ENCODE data around the gene SYDE2. TPM values are rescaled to one million over a fixed set of nuclear protein-coding genes. Genes with fewer than 3 reads are reported as not detected.

SYDE2 gene
- total and polyA plus RNA-seq, 9 of the 15 experiments (the other 6 are each of a cell fraction or from before 2014, with no cell fraction given), result 0.39 to 8.7 (median 4.5) TPM

DNA sequence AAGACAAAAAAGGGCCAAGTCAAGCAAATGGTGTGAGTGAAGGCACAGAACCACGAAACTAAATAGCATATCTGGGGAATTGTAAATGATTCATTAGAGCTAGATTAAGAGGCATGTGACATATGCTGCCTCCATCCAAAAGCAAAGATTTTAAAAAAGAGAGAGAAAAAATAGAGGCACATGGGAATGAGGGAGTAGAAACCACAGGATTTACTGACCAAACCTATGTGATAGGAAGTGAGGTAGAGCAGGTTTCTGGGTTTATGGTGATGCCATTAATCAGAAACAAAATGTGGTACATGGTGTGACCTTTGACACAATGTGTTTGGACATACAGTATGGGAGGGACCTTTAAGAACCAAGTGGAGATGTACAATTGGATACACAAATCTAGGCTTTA is 45.1 kb upstream of the SYDE2 start:
- WGBS (ENCODE audit: insufficient coverage, low coverage, missing lambda C conversion rate), result 73% methylated on average over 1 of the region's 1 CpG
- TF ChIP-seq ZZZ3 (IDR thresholded peaks at IDR 0.05) (no peak), RBM14 (IDR thresholded peaks at IDR 0.05; ENCODE audit: borderline replicate concordance, insufficient read depth, low read depth, low read length) (no peak), NR2C1 (IDR thresholded peaks at IDR 0.05) (no peak), NR2C1 (tag; IDR thresholded peaks at IDR 0.05) (peak; percentile 18; the same call in 1 of the 2 replicates), ZNF146 (CRISPR knock-in tag; IDR thresholded peaks at IDR 0.05; ENCODE audit: unreplicated experiment) (no peak)
- no peaks in the 10 kb centered on the region for H3K9me1 ChIP-seq (ENCODE audit: control insufficient read depth, insufficient read depth, low read length)
- no peaks in the 10 kb centered on the region for H4K20me1 ChIP-seq (replicated peaks; ENCODE audit: control insufficient read depth, insufficient read depth, low read length)
- POLR2A ChIA-PET, result interaction anchor here (2.5 kb wide), 1 partner anchor 8 kb away, joined by 13 read pairs; no protein-coding TSS in a partner anchor
- DNase-seq (ENCODE audit: extremely low read depth in 1 of 4, low spot score in 3 of 4) (no peak), ATAC-seq (no peak), FAIRE-seq (no peak)
- H3K9me3 ChIP-seq (replicated peaks; ENCODE audit: control insufficient read depth, insufficient read depth, low read depth, low read length), result peaks cover 2% of the 10 kb centered on the region; the same call in 1 of the 2 replicates
- H3K79me2 ChIP-seq (ENCODE audit: control insufficient read depth, insufficient read depth, low read length), result no peaks in the 10 kb centered on the region
- H3K4me3 ChIP-seq, result no peak overlapping the region
- H3K27ac ChIP-seq (ENCODE audit: extremely low read depth, low read depth, low read length), result no peak overlapping the region
- H3K4me2 ChIP-seq (ENCODE audit: insufficient read depth, low read length), result no peak overlapping the region
- CTCF ChIA-PET (ENCODE audit: low intra/inter-chr PET ratio), result no interaction called here
- peaks cover 0 to 24% of the 10 kb centered on the region in 2 experiments; a peak in 4 of 5 replicates for H3K4me1 ChIP-seq (replicated peaks in 1 of 2; ENCODE audit: control insufficient read depth in 2 of 2, insufficient read depth in 2 of 2, low read length in 2 of 2)
- H3K9ac ChIP-seq (ENCODE audit: insufficient read depth in 1 of 2, low read depth in 2 of 2, low read length in 2 of 2), result no peak overlapping the region
- no peaks in the 10 kb centered on the region for H3K27me3 ChIP-seq (ENCODE audit: control insufficient read depth in 2 of 2, insufficient read depth in 2 of 2, low read length in 2 of 2)
- BruUV-seq (replicated peaks), result no TSS peak
- in situ Hi-C loops (cut with MboI), result no loop called here
- intact Hi-C loops (cut with micrococcal nuclease), result no loop called here
- no peaks in the 10 kb centered on the region; the same call in 2 of the 3 replicates for H3K36me3 ChIP-seq (ENCODE audit: control insufficient read depth, insufficient read depth, low read length)
- H2AFZ ChIP-seq (ENCODE audit: low read depth, low read length), result peak overlapping the region; percentile 93

DNA sequence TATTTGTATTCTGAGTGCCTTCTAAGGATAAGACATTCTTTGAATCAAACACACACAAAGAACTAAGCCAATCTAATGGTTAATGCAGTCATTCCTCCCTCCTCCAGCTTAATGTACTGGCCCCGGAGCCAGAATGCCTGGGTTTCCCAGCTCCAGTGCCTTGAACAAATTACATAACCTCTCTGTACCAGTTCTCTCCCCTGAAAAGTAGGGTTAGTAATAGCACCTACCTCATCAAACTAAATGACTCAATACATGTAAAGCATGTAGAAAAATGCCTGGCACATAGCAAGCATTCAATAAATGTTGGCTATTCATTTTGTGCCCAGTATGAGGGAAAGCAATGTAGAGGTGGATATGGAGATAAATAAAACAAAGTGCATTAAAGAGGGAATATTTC is 44.6 kb upstream of the SYDE2 start:
- WGBS (ENCODE audit: insufficient coverage, low coverage, missing lambda C conversion rate), result 92% methylated on average over 1 of the region's 1 CpG
- no peak overlapping the region for H3K4me2 ChIP-seq (ENCODE audit: insufficient read depth, low read length)
- H3K27me3 ChIP-seq (ENCODE audit: control insufficient read depth in 2 of 2, insufficient read depth in 2 of 2, low read length in 2 of 2), result no peaks in the 10 kb centered on the region
- BruUV-seq (replicated peaks), result no TSS peak
- ATAC-seq (no peak), FAIRE-seq (no peak), DNase-seq (ENCODE audit: extremely low read depth in 1 of 4, low spot score in 3 of 4) (no peak)
- in situ Hi-C loops (cut with MboI) (no loop called here), intact Hi-C loops (cut with micrococcal nuclease) (no loop called here)
- CTCF ChIA-PET (ENCODE audit: low intra/inter-chr PET ratio), result no interaction called here
- H3K9me1 ChIP-seq (ENCODE audit: control insufficient read depth, insufficient read depth, low read length), result no peaks in the 10 kb centered on the region
- no peaks in the 10 kb centered on the region for H4K20me1 ChIP-seq (replicated peaks; ENCODE audit: control insufficient read depth, insufficient read depth, low read length)
- H3K27ac ChIP-seq (ENCODE audit: extremely low read depth, low read depth, low read length), result no peak overlapping the region
- no peak overlapping the region for H3K9ac ChIP-seq (ENCODE audit: insufficient read depth in 1 of 2, low read depth in 2 of 2, low read length in 2 of 2)
- no peaks in the 10 kb centered on the region; the same call in 2 of the 3 replicates for H3K36me3 ChIP-seq (ENCODE audit: control insufficient read depth, insufficient read depth, low read length)
- POLR2A ChIA-PET, result interaction anchor here (0.7 to 2.5 kb wide), 3 partner anchors 8 to 20 kb away, joined by 3 to 13 read pairs (median 3); no protein-coding TSS in a partner anchor
- H3K4me1 ChIP-seq (replicated peaks in 1 of 2; ENCODE audit: control insufficient read depth in 2 of 2, insufficient read depth in 2 of 2, low read length in 2 of 2), result peaks cover 0 to 24% of the 10 kb centered on the region in 2 experiments; a peak in 4 of 5 replicates
- H3K79me2 ChIP-seq (ENCODE audit: control insufficient read depth, insufficient read depth, low read length), result no peaks in the 10 kb centered on the region
- no peak overlapping the region for H3K4me3 ChIP-seq
- peaks cover 2% of the 10 kb centered on the region; the same call in 1 of the 2 replicates for H3K9me3 ChIP-seq (replicated peaks; ENCODE audit: control insufficient read depth, insufficient read depth, low read depth, low read length)
- H2AFZ ChIP-seq (ENCODE audit: low read depth, low read length), result peak overlapping the region; percentile 93
- TF ChIP-seq LEF1 (IDR thresholded peaks at IDR 0.05) (no peak), EP400 (IDR thresholded peaks at IDR 0.05) (no peak), ZNF165 (CRISPR knock-in tag; IDR thresholded peaks at IDR 0.05; ENCODE audit: borderline replicate concordance) (no peak), ZNF134 (CRISPR knock-in tag; conservative IDR thresholded peaks at IDR 0.05) (no peak), BDP1 (IDR thresholded peaks at IDR 0.05; ENCODE audit: insufficient read depth, insufficient read length) (no peak), ZNF586 (CRISPR knock-in tag; conservative IDR thresholded peaks at IDR 0.05) (no peak), SMARCA4 (IDR thresholded peaks at IDR 0.05) (no peak), MCM7 (IDR thresholded peaks at IDR 0.05) (no peak)
- TF ChIP-seq, protein P1, sequence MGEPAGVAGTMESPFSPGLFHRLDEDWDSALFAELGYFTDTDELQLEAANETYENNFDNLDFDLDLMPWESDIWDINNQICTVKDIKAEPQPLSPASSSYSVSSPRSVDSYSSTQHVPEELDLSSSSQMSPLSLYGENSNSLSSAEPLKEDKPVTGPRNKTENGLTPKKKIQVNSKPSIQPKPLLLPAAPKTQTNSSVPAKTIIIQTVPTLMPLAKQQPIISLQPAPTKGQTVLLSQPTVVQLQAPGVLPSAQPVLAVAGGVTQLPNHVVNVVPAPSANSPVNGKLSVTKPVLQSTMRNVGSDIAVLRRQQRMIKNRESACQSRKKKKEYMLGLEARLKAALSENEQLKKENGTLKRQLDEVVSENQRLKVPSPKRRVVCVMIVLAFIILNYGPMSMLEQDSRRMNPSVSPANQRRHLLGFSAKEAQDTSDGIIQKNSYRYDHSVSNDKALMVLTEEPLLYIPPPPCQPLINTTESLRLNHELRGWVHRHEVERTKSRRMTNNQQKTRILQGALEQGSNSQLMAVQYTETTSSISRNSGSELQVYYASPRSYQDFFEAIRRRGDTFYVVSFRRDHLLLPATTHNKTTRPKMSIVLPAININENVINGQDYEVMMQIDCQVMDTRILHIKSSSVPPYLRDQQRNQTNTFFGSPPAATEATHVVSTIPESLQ (CRISPR knock-in tag; IDR thresholded peaks at IDR 0.05), result no peak
- TF ChIP-seq, protein P2, sequence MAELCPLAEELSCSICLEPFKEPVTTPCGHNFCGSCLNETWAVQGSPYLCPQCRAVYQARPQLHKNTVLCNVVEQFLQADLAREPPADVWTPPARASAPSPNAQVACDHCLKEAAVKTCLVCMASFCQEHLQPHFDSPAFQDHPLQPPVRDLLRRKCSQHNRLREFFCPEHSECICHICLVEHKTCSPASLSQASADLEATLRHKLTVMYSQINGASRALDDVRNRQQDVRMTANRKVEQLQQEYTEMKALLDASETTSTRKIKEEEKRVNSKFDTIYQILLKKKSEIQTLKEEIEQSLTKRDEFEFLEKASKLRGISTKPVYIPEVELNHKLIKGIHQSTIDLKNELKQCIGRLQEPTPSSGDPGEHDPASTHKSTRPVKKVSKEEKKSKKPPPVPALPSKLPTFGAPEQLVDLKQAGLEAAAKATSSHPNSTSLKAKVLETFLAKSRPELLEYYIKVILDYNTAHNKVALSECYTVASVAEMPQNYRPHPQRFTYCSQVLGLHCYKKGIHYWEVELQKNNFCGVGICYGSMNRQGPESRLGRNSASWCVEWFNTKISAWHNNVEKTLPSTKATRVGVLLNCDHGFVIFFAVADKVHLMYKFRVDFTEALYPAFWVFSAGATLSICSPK (IDR thresholded peaks at IDR 0.05; ENCODE audit: borderline replicate concordance), result no peak
